BJ (cell line): Measurements from ENCODE around the gene RALGAPA2. TPM values are rescaled to one million over a fixed set of nuclear protein-coding genes. Genes with fewer than 3 reads are reported as not detected.

Experiments used
- CTCF ChIA-PET: fragments of 350-600 bp; formaldehyde crosslinking; extraction: SDS; loops from one replicate; lab custom pipeline; 2021; ENCODE audit warnings: antibody characterized with exemption, inconsistent platforms; lab: Yijun Ruan, JAX
- POLR2A ChIA-PET: fragments of 300-600 bp; sonication (Branson Sonifier 250); formaldehyde crosslinking; extraction: SDS; loops from one replicate; lab custom pipeline; 2021; ENCODE audit warnings: antibody characterized with exemption; lab: Charles Lee
- DNase-seq: peaks from one replicate; pipeline ENCODE4 v3.0.0-alpha.2; 2011; ENCODE audit warnings: low read depth
- H3K27me3 ChIP-seq: 2 replicates; pipeline ENCODE4 v1.6.0; 2011; ENCODE audit warnings: low read length; ENCODE audit not compliant: control insufficient read depth, insufficient read depth
- H3K36me3 ChIP-seq: 2 replicates; pipeline ENCODE4 v1.5.1; 2011; ENCODE audit warnings: low read length; ENCODE audit not compliant: control insufficient read depth, insufficient read depth
- H3K4me3 ChIP-seq: 2 replicates; pipeline ENCODE4 v1.5.1; 2011; ENCODE audit warnings: low read depth, mild to moderate bottlenecking, control low read depth, low read length
- polyA plus RNA-seq: library from polyadenylated mRNA; depleted of rRNA; stranded (reverse); fragments of >200 nt; gene quantifications from 2 replicates; pipeline ENCODE4 v1.2.3, GENCODE V29; 2011
- TF ChIP-seq, protein P1 (sequence below): IDR thresholded peaks from 2 replicates; pipeline ENCODE4 v1.5.1; 2011; ENCODE audit warnings: low read depth, mild to moderate bottlenecking, control low read depth, inconsistent platforms, low read length, moderate library complexity; ENCODE audit not compliant: insufficient read depth

The RALGAPA2 gene
- polyA plus RNA-seq, 1 experiment: 1.4 TPM

DNA sequence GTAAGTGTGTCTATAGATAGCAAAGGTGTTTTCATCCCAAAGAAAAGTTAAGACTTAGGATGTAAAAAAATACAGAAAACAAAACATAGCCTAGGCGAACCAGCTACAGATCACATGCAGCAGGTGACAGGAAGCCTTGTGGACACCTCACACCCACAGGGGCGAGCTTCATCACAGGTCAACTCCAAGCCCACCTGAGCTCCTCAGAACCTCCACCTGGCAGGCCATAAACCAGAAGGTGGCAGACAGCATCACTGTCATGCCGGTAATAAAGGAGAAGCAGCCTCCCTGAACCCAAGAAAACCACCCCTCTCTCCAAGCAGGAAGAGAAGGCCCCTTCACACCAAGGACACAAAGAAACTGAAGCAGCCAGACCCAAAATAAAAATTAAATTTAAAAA, 1.0 kb downstream of the RALGAPA2 start:
- ChIA-PET POLR2A (no interaction called here), CTCF (no interaction called here)
- DNase-seq: no peak
- TF ChIP-seq, protein P1, sequence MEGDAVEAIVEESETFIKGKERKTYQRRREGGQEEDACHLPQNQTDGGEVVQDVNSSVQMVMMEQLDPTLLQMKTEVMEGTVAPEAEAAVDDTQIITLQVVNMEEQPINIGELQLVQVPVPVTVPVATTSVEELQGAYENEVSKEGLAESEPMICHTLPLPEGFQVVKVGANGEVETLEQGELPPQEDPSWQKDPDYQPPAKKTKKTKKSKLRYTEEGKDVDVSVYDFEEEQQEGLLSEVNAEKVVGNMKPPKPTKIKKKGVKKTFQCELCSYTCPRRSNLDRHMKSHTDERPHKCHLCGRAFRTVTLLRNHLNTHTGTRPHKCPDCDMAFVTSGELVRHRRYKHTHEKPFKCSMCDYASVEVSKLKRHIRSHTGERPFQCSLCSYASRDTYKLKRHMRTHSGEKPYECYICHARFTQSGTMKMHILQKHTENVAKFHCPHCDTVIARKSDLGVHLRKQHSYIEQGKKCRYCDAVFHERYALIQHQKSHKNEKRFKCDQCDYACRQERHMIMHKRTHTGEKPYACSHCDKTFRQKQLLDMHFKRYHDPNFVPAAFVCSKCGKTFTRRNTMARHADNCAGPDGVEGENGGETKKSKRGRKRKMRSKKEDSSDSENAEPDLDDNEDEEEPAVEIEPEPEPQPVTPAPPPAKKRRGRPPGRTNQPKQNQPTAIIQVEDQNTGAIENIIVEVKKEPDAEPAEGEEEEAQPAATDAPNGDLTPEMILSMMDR: no peak
- H3K27me3 ChIP-seq: no peaks in the 10 kb centered on the region; the same call in 1 of the 2 replicates
- H3K36me3 ChIP-seq: no peaks in the 10 kb centered on the region
- H3K4me3 ChIP-seq: peak overlapping the region; percentile 91; the same call in 1 of the 2 replicates

DNA sequence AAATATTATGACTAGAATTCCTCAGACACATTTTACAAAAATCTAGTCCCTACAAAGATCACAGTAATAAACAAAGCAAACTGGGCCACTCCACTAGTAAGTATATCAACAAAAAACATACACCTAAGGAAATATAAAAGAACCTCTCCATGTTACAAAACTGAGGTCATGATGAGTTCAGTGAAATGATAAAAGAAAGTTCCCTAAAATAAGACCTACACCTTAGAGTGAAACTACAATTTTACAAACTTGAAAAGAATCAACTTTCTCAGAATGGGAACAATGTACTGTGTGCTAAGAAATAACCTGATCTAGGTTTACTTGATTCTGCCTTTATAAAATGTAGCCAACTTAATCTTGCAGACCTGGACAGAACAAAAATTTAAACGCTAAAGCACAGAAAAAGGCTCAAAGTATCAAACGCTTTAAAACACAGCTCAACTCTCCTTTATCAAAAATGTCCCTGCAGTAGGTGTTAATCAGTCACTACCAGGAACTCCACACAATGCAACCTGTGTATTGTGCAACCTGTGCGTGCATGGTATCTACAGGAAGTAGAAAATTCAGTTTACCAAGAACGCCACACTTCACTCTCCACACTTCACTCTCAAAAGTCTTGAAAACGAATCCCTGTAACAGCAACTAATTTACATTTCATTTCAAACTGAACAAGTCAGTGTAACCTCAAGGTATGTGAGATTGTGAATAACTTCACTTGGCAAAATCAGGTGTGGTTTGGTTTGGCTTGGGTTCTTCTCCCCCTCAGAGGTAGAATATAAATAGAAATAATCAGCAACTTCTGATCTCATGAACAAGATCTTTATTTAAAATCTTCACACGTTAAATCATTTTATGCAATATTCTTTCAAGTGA, 1.8 kb downstream of the RALGAPA2 start:
- TF ChIP-seq, protein P1: no peak
- H3K27me3 ChIP-seq: no peaks in the 10 kb centered on the region; the same call in 1 of the 2 replicates
- ChIA-PET POLR2A (no interaction called here), CTCF (no interaction called here)
- no peaks in the 10 kb centered on the region for H3K36me3 ChIP-seq
- no peak overlapping the region for H3K4me3 ChIP-seq
- no peak for DNase-seq

DNA sequence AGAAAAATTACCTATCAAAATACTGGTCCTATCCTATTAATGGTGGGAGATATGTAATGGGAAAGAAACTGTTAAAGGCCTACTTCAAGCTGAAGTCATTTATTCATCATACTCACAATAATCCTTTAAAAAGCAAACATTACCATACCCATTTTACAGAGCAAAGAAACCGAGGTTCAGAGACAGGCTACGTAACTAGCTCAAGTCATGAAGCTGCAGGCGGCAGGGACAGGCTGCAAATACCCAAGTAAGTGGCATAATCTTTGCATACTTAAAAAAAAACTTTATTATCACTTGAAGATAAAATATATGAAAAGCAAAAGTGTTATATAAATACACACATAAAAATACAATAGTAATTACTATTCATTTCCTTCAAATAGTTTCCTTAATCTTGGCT, 2.6 kb downstream of the RALGAPA2 start:
- Histone ChIP-seq H3K36me3 (no peaks in the 10 kb centered on the region), H3K27me3 (no peaks in the 10 kb centered on the region; the same call in 1 of the 2 replicates), H3K4me3 (no peak overlapping the region)
- TF ChIP-seq, protein P1: no peak
- POLR2A ChIA-PET: no interaction called here
- DNase-seq: no peak
- CTCF ChIA-PET: interaction anchor here (1.3 kb wide), 1 partner anchor 11 kb away, joined by 3 read pairs; no protein-coding TSS in a partner anchor

DNA sequence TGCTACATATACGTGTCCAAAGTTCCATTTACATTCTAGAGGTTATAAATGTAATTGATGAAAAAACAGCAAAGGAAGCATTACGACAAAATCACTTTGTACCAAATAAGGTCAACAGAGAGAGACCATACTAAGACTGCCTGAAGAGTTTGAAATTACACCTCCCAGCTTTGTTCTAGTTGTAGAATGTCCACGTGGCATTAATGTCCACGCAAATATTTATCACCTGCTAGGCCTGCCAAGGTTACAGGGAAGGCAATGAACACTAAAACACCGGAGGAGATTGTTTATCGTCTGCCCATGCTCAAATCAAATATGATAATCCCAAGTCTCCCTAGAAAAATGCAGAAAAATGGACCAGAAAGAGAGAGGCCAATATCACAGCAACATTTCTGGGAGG, 6.2 kb downstream of the RALGAPA2 start:
- no peak overlapping the region for H3K4me3 ChIP-seq
- POLR2A ChIA-PET: no interaction called here
- DNase-seq: no peak
- no peaks in the 10 kb centered on the region for H3K36me3 ChIP-seq
- CTCF ChIA-PET: no interaction called here
- TF ChIP-seq, protein P1: no peak
- no peaks in the 10 kb centered on the region; the same call in 1 of the 2 replicates for H3K27me3 ChIP-seq
